ENCODE results near the gene EFNA1. TPM values are rescaled to one million over a fixed set of nuclear protein-coding genes. Genes with fewer than 3 reads are reported as not detected.
"Not testable (repeated sequence)": the region's sequence is repeated elsewhere in the genome, so short reads cannot be mapped to it uniquely, and the experiment has no call there.

Gene EFNA1
- polyA plus RNA-seq, 1 of the 3 experiments (the other 2 are of a cell fraction): 14.4 TPM

DNA sequence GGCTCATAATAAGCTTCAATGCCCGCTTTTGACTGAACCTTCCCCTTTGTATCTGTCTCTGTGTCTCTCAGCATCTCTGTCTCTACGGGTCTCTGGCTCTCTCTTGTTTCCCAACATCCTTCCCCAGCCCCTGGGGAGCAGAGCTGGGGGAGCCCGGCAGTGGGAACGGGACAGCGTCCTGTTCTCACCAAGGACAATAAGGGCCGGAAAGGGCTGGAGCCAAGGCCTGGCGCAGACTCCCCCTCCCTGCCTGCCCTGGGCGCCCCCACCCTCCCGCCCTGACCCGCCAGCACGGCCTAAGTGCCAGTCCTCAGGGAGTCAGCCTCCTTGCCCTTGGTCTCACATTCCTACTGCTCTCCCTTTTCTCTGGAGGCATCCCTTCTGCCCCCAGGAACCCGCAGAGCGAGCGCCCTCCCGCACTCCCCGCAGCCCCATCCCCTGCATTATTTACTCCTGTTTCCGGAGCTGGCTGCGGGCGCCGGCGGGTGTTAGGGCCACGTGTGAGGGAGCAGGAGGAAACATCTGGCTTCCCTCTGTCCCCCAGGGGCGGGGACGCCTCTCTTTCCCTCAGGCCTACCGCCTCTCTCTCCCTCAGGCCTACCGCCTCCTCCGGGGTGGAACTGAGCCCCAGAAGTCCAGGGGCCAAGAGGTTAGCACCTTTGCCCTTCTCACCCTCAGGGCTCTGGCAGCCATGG lies 38.9 kb downstream of the EFNA1 start (continued):
- TF ChIP-seq, protein P1, sequence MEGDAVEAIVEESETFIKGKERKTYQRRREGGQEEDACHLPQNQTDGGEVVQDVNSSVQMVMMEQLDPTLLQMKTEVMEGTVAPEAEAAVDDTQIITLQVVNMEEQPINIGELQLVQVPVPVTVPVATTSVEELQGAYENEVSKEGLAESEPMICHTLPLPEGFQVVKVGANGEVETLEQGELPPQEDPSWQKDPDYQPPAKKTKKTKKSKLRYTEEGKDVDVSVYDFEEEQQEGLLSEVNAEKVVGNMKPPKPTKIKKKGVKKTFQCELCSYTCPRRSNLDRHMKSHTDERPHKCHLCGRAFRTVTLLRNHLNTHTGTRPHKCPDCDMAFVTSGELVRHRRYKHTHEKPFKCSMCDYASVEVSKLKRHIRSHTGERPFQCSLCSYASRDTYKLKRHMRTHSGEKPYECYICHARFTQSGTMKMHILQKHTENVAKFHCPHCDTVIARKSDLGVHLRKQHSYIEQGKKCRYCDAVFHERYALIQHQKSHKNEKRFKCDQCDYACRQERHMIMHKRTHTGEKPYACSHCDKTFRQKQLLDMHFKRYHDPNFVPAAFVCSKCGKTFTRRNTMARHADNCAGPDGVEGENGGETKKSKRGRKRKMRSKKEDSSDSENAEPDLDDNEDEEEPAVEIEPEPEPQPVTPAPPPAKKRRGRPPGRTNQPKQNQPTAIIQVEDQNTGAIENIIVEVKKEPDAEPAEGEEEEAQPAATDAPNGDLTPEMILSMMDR (IDR thresholded peaks at IDR 0.05): no peak
- TF ChIP-seq TCF12 (IDR thresholded peaks at IDR 0.05) (no peak), NFIC (IDR thresholded peaks at IDR 0.05; ENCODE audit: borderline replicate concordance) (no peak)
- TF ChIP-seq, protein P2, sequence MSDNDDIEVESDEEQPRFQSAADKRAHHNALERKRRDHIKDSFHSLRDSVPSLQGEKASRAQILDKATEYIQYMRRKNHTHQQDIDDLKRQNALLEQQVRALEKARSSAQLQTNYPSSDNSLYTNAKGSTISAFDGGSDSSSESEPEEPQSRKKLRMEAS (IDR thresholded peaks at IDR 0.05; ENCODE audit: low read depth): no peak

DNA sequence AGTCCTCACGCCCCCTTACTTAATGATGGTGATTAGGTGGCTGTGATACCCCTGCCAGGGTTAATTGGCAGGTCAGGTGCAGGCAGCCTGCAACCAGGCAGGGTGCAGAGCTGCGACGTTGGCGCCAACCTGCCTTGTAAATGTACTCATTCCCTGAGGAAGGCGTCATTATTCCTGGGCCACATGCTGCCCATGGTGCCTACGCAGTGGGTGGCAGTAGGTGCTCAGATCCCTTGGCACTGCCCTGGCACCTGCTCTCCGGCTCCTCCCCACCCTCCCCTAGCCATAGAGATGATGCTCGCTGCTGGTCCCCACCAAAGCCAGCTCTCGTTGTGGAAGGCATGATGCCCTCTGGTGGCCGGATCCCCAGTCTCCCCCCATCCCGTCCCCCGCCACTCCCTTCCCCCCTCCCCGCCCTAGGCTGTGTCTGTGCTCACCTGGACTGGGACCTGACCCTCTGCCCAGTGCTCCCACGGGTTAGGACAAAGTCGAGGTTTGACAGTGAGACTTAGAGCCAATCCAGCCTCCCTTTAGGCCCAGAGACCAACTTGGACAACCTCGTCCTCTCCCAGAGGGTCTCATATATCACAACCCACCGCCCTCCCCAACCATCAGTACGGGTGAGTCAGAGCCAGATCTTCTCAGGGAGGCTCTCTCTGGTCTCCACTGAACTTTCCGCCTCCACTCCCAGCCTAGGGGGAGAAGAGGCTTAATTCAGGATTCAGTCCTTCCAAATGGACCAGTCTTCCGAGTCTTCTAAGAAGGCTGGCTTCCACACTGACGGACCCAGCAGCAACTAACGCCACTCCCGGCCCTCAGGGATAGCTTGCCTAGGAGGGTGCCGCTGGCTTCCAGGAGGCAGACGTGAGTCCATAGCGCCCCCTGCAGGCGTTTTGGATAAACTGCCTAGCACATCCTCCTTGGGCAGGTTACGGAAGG lies 39.8 kb downstream of the EFNA1 start:
- 8% methylated on average over 24 of the region's 28 CpGs for WGBS (ENCODE audit: low lambda C conversion rate)
- H3K9me3 ChIP-seq: no peaks in the 10 kb centered on the region
- H3K9ac ChIP-seq: no peak overlapping the region
- peak overlapping the region; percentile 17 to 36; a peak in 2 of 4 replicates for H3K4me3 ChIP-seq (ENCODE audit: low read depth in 2 of 2, low read length in 1 of 2)
- H3K4me2 ChIP-seq: peak overlapping the region; percentile 75
- H3K79me2 ChIP-seq (ENCODE audit: insufficient read depth): peaks cover 23% of the 10 kb centered on the region
- H3F3A ChIP-seq (replicated peaks; ENCODE audit: insufficient read depth): peaks cover 30% of the 10 kb centered on the region
- peak overlapping the region in 1 of 2 experiments; percentile 2; a peak in 2 of 4 replicates for H3K27ac ChIP-seq (ENCODE audit: low read depth in 2 of 2, low read length in 1 of 2)
- TF ChIP-seq, protein P2 (IDR thresholded peaks at IDR 0.05; ENCODE audit: low read depth): no peak
- TF ChIP-seq, protein P1 (IDR thresholded peaks at IDR 0.05): peak; percentile 96
- TF ChIP-seq GATA2 (CRISPR knock-in tag; IDR thresholded peaks at IDR 0.05): no peak
- no peak for TF ChIP-seq POLR2AphosphoS5 (IDR thresholded peaks at IDR 0.05; ENCODE audit: low read depth, low read length)
- peak; percentile 24; the same call in 1 of the 2 replicates for TF ChIP-seq TAF1 (IDR thresholded peaks at IDR 0.05; ENCODE audit: borderline replicate concordance, low read depth, low read length)
- no peak for TF ChIP-seq TCF12 (IDR thresholded peaks at IDR 0.05)
- no peak for TF ChIP-seq MEF2A (IDR thresholded peaks at IDR 0.05; ENCODE audit: borderline replicate concordance, low read depth)
- peak; percentile 81 for TF ChIP-seq SMC3 (IDR thresholded peaks at IDR 0.05; ENCODE audit: low read depth, low read length)
- TF ChIP-seq RAD21 (IDR thresholded peaks at IDR 0.05; ENCODE audit: low read length): peak; percentile 95
- peak overlapping the region; percentile 73 for H2AFZ ChIP-seq (ENCODE audit: low read depth)
- DNase-seq: peak; percentile 89
- peaks cover 16% of the 10 kb centered on the region in 2 experiments for H3K36me3 ChIP-seq (replicated peaks in 1 of 2; ENCODE audit: control insufficient read depth in 1 of 2, insufficient read depth in 2 of 2, low read length in 1 of 2)
- peaks cover 0 to 12% of the 10 kb centered on the region in 2 experiments; a peak in 3 of 4 replicates for H3K4me1 ChIP-seq (ENCODE audit: control insufficient read depth in 1 of 2, insufficient read depth in 2 of 2, low read depth in 1 of 2, low read length in 1 of 2)
- no peaks in the 10 kb centered on the region for H3K9me2 ChIP-seq
- H3K27me3 ChIP-seq (ENCODE audit: insufficient read depth): no peaks in the 10 kb centered on the region
- H4K20me1 ChIP-seq (ENCODE audit: insufficient read depth): no peaks in the 10 kb centered on the region
- ChIA-PET CTCF (interaction anchor here (0.6 to 14.8 kb wide), 49 partner anchors 7 to 838 kb away, joined by 3 to 496 read pairs (median 5); partner anchors contain the start of genes ADAM15, DPM3, EFNA1 and PYGO2), POLR2A (interaction anchor here (0.7 to 1.7 kb wide), 4 partner anchors 32 to 197 kb away, joined by 3 to 6 read pairs (median 4); partner anchors contain the start of genes SHC1 and SLC50A1)

DNA sequence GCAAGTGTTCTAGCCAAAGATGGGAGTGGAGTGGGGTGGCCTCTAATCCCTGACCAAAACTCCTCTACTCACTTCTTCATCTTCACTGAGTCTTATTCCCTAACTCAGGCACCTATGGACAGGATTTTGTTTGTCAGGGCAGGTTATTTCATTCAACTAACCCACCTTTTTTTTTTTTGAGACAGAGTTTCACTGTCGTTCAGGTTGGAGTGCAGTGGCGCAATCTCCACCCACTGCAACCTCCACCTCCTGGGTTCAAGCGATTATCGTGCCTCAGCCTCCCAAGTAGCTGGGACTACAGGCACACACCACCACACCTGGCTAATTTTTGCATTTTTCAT lies 40.4 kb downstream of the EFNA1 start:
- H3K4me1 ChIP-seq (ENCODE audit: control insufficient read depth in 1 of 2, insufficient read depth in 2 of 2, low read depth in 1 of 2, low read length in 1 of 2): peaks cover 0 to 13% of the 10 kb centered on the region in 2 experiments; a peak in 3 of 4 replicates
- not testable (repeated sequence) for H3K9me3 ChIP-seq; H3K9ac ChIP-seq; H2AFZ ChIP-seq (ENCODE audit: low read depth); H3K4me2 ChIP-seq; H3K27me3 ChIP-seq (ENCODE audit: insufficient read depth); H4K20me1 ChIP-seq (ENCODE audit: insufficient read depth); H3K9me2 ChIP-seq; DNase-seq; H3K27ac ChIP-seq (ENCODE audit: low read depth in 2 of 2, low read length in 1 of 2)
- WGBS (ENCODE audit: low lambda C conversion rate): 48% methylated on average over 4 of the region's 4 CpGs
- CTCF ChIA-PET: interaction anchor here (0.6 to 14.8 kb wide), 39 partner anchors 9 to 201 kb away, joined by 3 to 496 read pairs (median 5); partner anchors contain the start of genes ADAM15, DPM3, EFNA1 and SLC50A1
- peak overlapping the region in 1 of 2 experiments; percentile 36; a peak in 1 of 4 replicates for H3K4me3 ChIP-seq (ENCODE audit: low read depth in 2 of 2, low read length in 1 of 2)
- H3K36me3 ChIP-seq (replicated peaks in 1 of 2; ENCODE audit: control insufficient read depth in 1 of 2, insufficient read depth in 2 of 2, low read length in 1 of 2): peaks cover 16% of the 10 kb centered on the region in 2 experiments
- H3F3A ChIP-seq (replicated peaks; ENCODE audit: insufficient read depth): peaks cover 32% of the 10 kb centered on the region
- H3K79me2 ChIP-seq (ENCODE audit: insufficient read depth): peaks cover 29% of the 10 kb centered on the region
- POLR2A ChIA-PET: interaction anchor here (0.7 to 1.7 kb wide), 4 partner anchors 33 to 198 kb away, joined by 3 to 6 read pairs (median 4); partner anchors contain the start of genes SHC1 and SLC50A1

Data from SK-N-SH (cell line).